ENCODE measurements around the gene DYNC2I2. TPM values are rescaled to one million over a fixed set of nuclear protein-coding genes. Genes with fewer than 3 reads are reported as not detected.
"Not testable (repeated sequence)": the region's sequence is repeated elsewhere in the genome, so short reads cannot be mapped to it uniquely, and the experiment has no call there.

DYNC2I2 gene
- total RNA-seq, 2 donors from 2014 or later: 12.8 to 20.3 TPM

- ATAC-seq (no peak), DNase-seq (no peak)
- intact Hi-C loops (cut with DNase I): no loop called here
These were observed 67.9 kb downstream of the DYNC2I2 start for GRCh38 chr9:128588581-128589233.

GRCh38 chr9:128587453-128587852, 69.2 kb downstream of the DYNC2I2 start:
- no peak for DNase-seq
- ATAC-seq: no peak
- intact Hi-C loops (cut with DNase I): no loop called here

GRCh38 chr9:128586934-128587333, 69.7 kb downstream of the DYNC2I2 start:
- ATAC-seq; intact Hi-C loops (cut with DNase I); DNase-seq: not testable (repeated sequence)

GRCh38 chr9:128585155-128585554, 71.5 kb downstream of the DYNC2I2 start:
- DNase-seq (peak; percentile 49), ATAC-seq (peak; percentile 81 to 83)
- intact Hi-C loops (cut with DNase I): not testable (repeated sequence)

Other genes with a start within 250 kb of the DYNC2I2 start
- gene CERCAM, start 236.0 kb downstream of the DYNC2I2 start, total RNA-seq: 10 to 100 TPM; 19.1 to 22.8 TPM
- 10 to 100 TPM; 12.6 to 19.1 TPM for gene ODF2, start 200.8 kb downstream of the DYNC2I2 start, total RNA-seq
- gene GLE1, start 152.1 kb downstream of the DYNC2I2 start, total RNA-seq: 10 to 100 TPM; 15.5 to 19.1 TPM
- 100 to 1,000 TPM; 277 to 336 TPM for gene SPTAN1, start 104.3 kb downstream of the DYNC2I2 start, total RNA-seq
- gene SET, start 32.4 kb upstream of the DYNC2I2 start, total RNA-seq: 100 to 1,000 TPM; 158 to 191 TPM
- gene PKN3, start 45.7 kb upstream of the DYNC2I2 start, total RNA-seq: 10 to 100 TPM in 1 of 2 donors, 1 to 10 TPM in 1; 6.2 to 11.2 TPM
- gene ZDHHC12, start 67.3 kb upstream of the DYNC2I2 start, total RNA-seq: 10 to 100 TPM in 1 of 2 donors, 1 to 10 TPM in 1; 8.3 to 13.8 TPM
- 10 to 100 TPM; 36.6 to 37.0 TPM for gene ZER1, start 115.1 kb upstream of the DYNC2I2 start, total RNA-seq
- gene TBC1D13, start 130.4 kb upstream of the DYNC2I2 start, total RNA-seq: 10 to 100 TPM; 15.7 to 16.9 TPM
- gene ENDOG, start 161.7 kb upstream of the DYNC2I2 start, total RNA-seq: 10 to 100 TPM; 58.5 to 61.8 TPM
- 10 to 100 TPM; 18.5 to 20.9 TPM for gene SPOUT1, start 172.9 kb upstream of the DYNC2I2 start, total RNA-seq
- 10 to 100 TPM; 10.4 to 10.8 TPM for gene KYAT1, start 225.1 kb upstream of the DYNC2I2 start, total RNA-seq
- gene LRRC8A, start 225.3 kb upstream of the DYNC2I2 start, total RNA-seq: 10 to 100 TPM; 23.7 to 47.8 TPM

Data from left cardiac atrium (tissue), 4 donors.